Neural crest cell (in vitro differentiated cells): Measurements from ENCODE around the gene KRTAP3-2. TPM values are rescaled to one million over a fixed set of nuclear protein-coding genes. Genes with fewer than 3 reads are reported as not detected.
"Not testable (repeated sequence)": the region's sequence is repeated elsewhere in the genome, so short reads cannot be mapped to it uniquely, and the experiment has no call there.

Source experiments
- DNase-seq: peaks from one replicate; pipeline ENCODE4 v3.0.0; 2021; ENCODE audit warnings: low read depth, mixed read lengths, low spot score
- H3K27ac Mint-ChIP-seq: one replicate; pipeline ENCODE4 v1.8.0; 2021; ENCODE audit warnings: mild to moderate bottlenecking, mixed read lengths; ENCODE audit not compliant: unreplicated experiment
- H3K27me3 Mint-ChIP-seq: 2 replicates; pipeline ENCODE4 v1.8.0; 2021; ENCODE audit warnings: low read depth, mild to moderate bottlenecking, mixed read lengths
- H3K36me3 Mint-ChIP-seq: 2 replicates; pipeline ENCODE4 v1.8.0; 2021; ENCODE audit warnings: low read depth, mild to moderate bottlenecking, mixed read lengths
- H3K4me1 Mint-ChIP-seq: 2 replicates; pipeline ENCODE4 v1.8.0; 2021; ENCODE audit warnings: mixed read lengths
- H3K4me3 Mint-ChIP-seq: one replicate; pipeline ENCODE4 v1.8.0; 2021; ENCODE audit warnings: mild to moderate bottlenecking, mixed read lengths
- H3K9me3 Mint-ChIP-seq: 2 replicates; pipeline ENCODE4 v1.8.0; 2021; ENCODE audit warnings: mixed read lengths
- CTCF ChIP-seq: fragments of 200-600 bp; sonication (generic); conservative IDR thresholded peaks from 2 replicates; pipeline ENCODE4 v1.5.0; 2021; ENCODE audit warnings: antibody characterized with exemption, mild to moderate bottlenecking
- total RNA-seq: library from RNA; stranded (reverse); gene quantifications from 2 replicates; pipeline ENCODE4 v1.2.1, GENCODE V29; 2021

The KRTAP3-2 gene
- total RNA-seq, 1 donor from 2014 or later, result not detected

DNA sequence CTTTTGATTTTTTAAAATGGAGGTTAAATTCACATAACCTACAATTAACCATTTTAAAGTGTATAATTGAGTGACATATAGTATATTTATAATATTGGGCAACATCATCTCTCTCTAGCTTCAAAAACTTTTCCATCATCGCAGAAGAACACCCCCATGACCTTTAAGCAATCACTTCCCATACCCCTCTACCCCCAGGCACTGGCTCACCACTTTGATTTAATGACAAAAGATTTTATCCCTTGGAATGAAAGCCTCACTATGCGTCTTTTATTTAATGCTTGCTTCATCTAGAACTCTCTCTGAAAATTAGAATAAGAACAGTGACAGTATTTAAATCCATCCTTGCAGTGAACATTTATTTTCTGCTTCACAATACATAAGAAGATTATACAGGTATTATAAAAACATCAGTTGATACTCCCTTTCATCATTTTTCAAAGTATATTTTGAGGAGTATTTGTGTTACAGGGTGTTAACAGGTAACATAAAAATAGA lies 38.2 kb upstream of the KRTAP3-2 start:
- Mint-ChIP-seq H3K36me3 (no peaks in the 10 kb centered on the region), H3K9me3 (peaks cover 3% of the 10 kb centered on the region), H3K4me3 (no peak overlapping the region), H3K4me1 (no peaks in the 10 kb centered on the region), H3K27me3 (no peaks in the 10 kb centered on the region), H3K27ac (no peak overlapping the region)
- TF ChIP-seq CTCF, result no peak
- DNase-seq, result no peak

DNA sequence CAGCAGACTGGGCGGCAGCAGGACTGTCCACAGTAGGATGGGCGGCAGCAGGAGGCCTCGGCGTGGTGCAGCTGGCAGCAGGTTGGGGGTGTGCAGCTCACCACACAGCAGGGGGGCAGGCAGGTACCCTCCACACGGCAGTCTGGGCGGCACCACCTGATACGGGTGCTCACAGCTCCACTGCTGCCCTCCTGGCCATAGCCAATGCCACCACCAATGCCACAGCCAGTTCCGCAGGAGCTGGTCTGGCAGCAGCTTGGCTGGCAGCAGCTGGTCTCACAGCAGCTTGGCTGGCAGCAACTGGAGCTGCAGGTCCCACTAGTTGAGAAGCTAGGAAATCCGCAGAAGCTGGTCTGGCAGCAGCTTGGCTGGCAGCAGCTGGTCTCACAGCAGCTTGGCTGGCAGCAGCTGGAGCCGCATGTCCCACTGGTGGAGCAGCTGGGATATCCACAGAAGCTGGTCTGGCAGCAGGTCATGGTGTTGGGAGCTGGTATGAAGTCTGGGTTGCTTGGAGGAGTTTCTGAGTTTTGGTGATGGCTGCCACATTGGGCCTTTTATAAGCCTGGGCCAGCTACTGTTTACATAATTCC lies 34.7 kb upstream of the KRTAP3-2 start, which contains the start of gene KRTAP1-3:
KRTAP1-3 (minus strand) TSS at position 529 of the 590 bp plus-strand sequence; CDS start at position 476, 53 bp downstream.
- not testable (repeated sequence) for H3K4me3 Mint-ChIP-seq, DNase-seq, H3K4me1 Mint-ChIP-seq, H3K36me3 Mint-ChIP-seq, H3K27me3 Mint-ChIP-seq, H3K9me3 Mint-ChIP-seq
- H3K27ac Mint-ChIP-seq, result peak within 1 kb of the TSS; percentile 57

GRCh38 chr17:41029633-41030245 lies 30.0 kb upstream of the KRTAP3-2 start, which contains the start of gene KRTAP1-4:
TSS of gene KRTAP1-4 (minus strand) at chr17:41030195. CDS start at chr17:41030078, 117 bp downstream.
- TF ChIP-seq CTCF, result no peak
- no peaks in the 10 kb centered on the region for H3K4me1 Mint-ChIP-seq
- peaks cover 9% of the 10 kb centered on the region for H3K27me3 Mint-ChIP-seq
- no peaks in the 10 kb centered on the region for H3K36me3 Mint-ChIP-seq
- DNase-seq, result no peak
- H3K4me3 Mint-ChIP-seq, result no peak within 1 kb of the TSS
- no peak within 1 kb of the TSS for H3K27ac Mint-ChIP-seq
- no peaks in the 10 kb centered on the region for H3K9me3 Mint-ChIP-seq

DNA sequence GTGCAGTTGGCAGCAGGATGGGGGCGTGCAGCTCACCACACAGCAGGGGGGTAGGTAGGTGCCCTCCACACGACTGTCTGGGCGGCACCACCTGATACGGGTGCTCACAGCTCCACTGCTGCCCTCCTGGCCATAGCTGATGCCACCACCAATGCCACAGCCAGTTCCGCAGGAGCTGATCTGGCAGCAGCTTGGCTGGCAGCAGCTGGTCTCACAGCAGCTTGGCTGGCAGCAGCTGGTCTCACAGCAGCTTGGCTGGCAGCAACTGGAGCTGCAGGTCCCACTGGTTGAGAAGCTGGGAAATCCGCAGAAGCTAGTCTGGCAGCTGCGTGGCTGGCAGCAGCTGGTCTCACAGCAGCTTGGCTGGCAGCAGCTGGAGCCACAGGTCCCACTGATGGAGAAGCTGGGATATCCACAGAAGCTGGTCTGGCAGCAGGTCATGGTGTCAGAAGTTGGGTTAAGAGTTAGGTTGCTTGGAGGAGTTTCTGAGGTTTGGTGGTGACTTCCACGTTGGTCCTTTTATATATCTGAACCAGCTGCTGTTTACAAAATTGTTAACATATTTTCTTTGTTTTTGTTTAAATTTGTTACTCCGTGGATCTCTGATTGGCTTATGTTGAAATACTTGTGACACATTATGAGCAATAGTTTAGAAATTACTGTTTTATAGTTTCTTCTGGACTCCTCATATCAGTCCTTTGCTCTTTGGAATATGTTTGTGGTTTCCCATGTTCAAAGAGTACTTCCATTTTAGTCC lies 27.2 kb upstream of the KRTAP3-2 start, which contains the start of gene KRTAP1-5:
KRTAP1-5 (minus strand) TSS at position 494 of the 757 bp plus-strand sequence; CDS start at position 441, 53 bp downstream.
- H3K9me3 Mint-ChIP-seq, result peaks cover 4% of the 10 kb centered on the region
- DNase-seq, result no peak
- H3K27ac Mint-ChIP-seq, result no peak within 1 kb of the TSS
- no peak for TF ChIP-seq CTCF
- no peak within 1 kb of the TSS for H3K4me3 Mint-ChIP-seq
- no peaks in the 10 kb centered on the region for H3K4me1 Mint-ChIP-seq
- H3K27me3 Mint-ChIP-seq, result peaks cover 6% of the 10 kb centered on the region
- H3K36me3 Mint-ChIP-seq, result no peaks in the 10 kb centered on the region

- Mint-ChIP-seq H3K36me3 (no peaks in the 10 kb centered on the region), H3K27me3 (peaks cover 4% of the 10 kb centered on the region), H3K4me1 (no peaks in the 10 kb centered on the region), H3K27ac (no peak overlapping the region), H3K4me3 (no peak overlapping the region), H3K9me3 (peaks cover 6% of the 10 kb centered on the region)
- DNase-seq, result no peak
- no peak for TF ChIP-seq CTCF
Measured at GRCh38 chr17:41024697-41025096, 25.0 kb upstream of the KRTAP3-2 start.
